SKM-1 (cell line): ENCODE measurements around the gene PRR22.
A peak's percentile ranks its signal among the peaks of the same experiment; 100 is the strongest.

Source experiments
- DNase-seq: peaks from one replicate; lab custom pipeline; 2025; ENCODE audit not compliant: unreplicated experiment; lab: John Stamatoyannopoulos, UW

Gene PRR22

DNA sequence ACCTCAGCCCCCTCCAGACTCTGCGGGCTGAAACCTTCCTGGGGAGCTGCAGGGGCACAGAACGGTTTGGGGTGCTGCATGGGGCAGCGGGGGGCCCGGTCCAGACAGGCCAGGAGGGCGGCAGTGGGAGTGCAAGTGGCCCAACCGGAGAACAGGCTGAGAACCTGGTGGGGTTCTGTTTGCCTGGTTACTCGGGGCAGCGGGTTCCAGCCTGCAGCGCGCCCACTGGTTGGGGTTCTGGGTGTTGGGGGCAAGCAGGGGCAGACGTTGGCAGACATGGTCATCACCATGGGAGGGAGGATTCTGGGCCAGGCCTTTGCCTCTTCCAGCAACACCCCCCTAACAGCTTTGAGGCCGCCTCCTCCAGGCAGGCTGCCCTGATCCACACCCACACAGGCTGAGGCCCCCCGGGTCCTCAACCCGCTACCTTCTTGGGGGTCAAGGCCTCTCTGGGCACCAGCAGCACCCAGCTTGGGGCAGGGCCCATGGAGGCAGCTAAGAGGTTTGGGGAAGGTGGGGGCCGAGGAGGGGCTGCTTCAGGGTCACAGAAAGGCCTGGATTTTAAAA lies at the start of gene PRR22:
TSS of gene PRR22 (minus strand) at position 166 of the 567 bp plus-strand sequence. CDS start at position 80, 86 bp downstream.
- DNase-seq, result no peak

DNA sequence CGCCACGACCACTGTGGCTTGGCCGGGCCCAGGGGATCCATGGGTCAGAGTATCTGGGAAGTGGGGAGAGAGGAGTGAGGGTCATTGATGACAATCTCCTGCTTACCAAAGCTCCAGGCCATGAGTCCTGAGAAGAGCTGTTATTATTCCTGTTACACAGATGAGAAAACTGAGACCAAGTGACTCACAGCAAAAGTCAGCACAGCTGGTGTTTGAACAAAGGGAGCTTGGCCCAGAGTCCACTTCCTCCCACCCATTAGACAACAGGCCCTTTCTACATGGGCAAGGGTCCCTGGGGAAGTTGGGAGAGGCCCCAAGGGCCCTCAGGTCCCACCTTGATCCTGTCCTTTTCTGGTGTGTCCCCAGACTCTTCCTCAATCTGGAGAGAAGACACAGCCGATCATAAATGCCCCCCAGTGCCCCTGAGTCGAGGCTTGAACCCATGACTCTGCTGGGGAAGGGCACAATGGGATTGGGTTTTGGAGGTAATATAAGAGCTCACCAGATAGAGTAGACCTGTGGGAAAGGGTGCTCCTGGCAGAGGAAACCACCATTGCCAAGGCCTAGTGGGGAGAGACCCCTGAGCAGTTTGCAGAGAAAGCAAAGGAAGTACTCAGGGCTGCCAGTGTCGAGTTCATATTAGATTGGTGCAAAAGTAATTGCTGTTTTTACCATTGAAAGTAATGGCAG lies 48.1 kb upstream of the PRR22 start:
- no peak for DNase-seq

GRCh38 chr19:5832061-5832460 lies 47.5 kb upstream of the PRR22 start:
- no peak for DNase-seq

GRCh38 chr19:5831159-5831558 lies 46.6 kb upstream of the PRR22 start:
- DNase-seq, result no peak

- DNase-seq, result no peak
These were observed 45.2 kb upstream of the PRR22 start for GRCh38 chr19:5829567-5830310.

GRCh38 chr19:5828661-5829566 lies 44.4 kb upstream of the PRR22 start:
- DNase-seq, result no peak

GRCh38 chr19:5827891-5828660 lies 43.5 kb upstream of the PRR22 start:
- peak; percentile 97 for DNase-seq

DNA sequence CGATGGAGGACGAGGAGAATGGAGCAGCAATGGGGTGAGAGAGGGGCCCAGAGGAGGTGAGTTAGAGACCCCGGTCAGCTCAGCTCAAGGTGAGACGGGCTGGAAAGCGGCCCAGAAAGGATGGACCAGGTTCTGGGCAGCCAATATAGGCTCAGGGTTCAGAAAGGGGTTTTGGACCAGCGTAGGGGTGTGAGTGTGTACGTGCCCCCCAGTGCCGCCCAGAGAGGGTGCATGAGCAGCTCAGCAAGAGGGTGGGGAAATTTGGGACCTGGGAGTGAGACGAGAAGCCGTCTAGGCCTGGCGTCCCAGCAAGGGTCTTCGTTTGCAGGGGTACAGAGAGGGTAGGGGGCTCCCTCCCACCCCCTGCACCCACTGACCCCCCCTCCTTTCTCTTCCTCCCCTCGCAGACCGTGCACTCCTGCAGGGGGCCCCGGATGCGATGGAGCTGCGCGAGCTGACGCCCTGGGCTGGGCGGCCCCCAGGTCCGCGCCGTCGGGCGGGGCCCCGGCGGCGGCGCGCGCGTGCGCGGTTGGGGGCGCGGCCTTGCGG lies 42.9 kb upstream of the PRR22 start:
- DNase-seq, result no peak

- no peak for DNase-seq
These were observed 42.2 kb upstream of the PRR22 start for GRCh38 chr19:5826531-5827341.

GRCh38 chr19:5825178-5825577 lies 40.6 kb upstream of the PRR22 start:
- no peak for DNase-seq

- no peak for DNase-seq
These were observed 40.2 kb upstream of the PRR22 start for GRCh38 chr19:5824751-5825150.

GRCh38 chr19:5823579-5824281 lies 39.2 kb upstream of the PRR22 start:
- no peak for DNase-seq

GRCh38 chr19:5822181-5822844 lies 37.8 kb upstream of the PRR22 start:
- no peak for DNase-seq

DNA sequence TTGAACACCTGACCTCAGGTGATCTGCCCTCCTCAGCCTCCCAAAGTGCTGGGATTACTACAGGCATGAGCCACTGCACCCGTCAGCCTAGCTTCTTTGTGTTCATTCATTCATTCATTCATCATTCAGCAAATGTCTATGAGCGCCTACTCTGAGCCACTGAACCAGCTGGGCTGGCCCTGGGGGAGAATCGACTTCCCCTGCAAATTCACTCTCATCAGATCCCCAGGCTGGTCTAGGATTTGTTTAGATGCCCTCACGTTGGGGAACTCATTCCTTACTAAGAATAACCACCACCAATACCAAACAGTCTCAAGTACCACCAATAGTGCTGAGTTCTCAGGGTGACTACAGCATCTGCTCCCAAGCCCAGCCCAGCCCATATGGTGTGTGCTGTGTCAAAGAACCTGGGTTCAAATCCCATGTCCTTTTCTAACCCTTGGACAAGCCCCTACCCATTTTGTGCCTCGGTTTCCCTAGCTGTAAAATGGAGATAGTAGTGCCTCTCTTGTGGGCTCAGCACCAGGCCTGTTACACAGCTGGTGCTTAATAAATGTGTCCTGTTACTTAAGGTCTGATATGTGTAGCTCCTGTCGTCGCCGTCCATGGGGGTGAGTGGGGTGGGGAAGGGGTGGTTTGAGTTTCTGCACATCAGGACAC lies 37.1 kb upstream of the PRR22 start:
- DNase-seq, result no peak

- DNase-seq, result no peak
These were observed 36.2 kb upstream of the PRR22 start for GRCh38 chr19:5820785-5821184.

GRCh38 chr19:5818594-5818993 lies 34.0 kb upstream of the PRR22 start:
- no peak for DNase-seq

GRCh38 chr19:5817218-5817617 lies 32.7 kb upstream of the PRR22 start:
- no peak for DNase-seq

DNA sequence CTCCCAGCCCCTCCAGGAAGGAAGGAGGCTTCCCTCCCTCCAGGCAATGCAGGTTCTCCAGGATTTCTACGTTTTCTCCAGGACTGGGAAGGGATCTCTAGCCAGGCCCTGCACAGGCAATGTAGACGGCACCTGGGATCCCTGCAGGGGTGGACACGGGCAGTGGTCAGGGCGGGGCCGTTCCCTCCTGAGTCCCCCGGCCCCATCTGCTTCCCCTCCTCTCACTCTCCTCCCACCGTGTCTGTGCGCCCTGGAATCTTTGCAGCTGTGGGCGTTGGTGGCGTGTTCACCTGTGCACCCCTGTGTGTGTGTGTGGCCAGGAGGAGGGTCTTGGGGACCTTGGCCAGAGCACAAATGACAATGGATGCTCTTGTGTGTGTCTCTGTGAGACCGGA lies 30.3 kb upstream of the PRR22 start:
- no peak for DNase-seq
